HG02840 (cell line): ENCODE measurements around the gene AVP.
"Not testable (repeated sequence)": the region's sequence is repeated elsewhere in the genome, so short reads cannot be mapped to it uniquely, and the experiment has no call there.

Source experiments
- ATAC-seq: cut with Tn5 transposase; IDR thresholded peaks from one replicate; pipeline ENCODE4 v1.9.1; 2021; ENCODE audit warnings: mild to moderate bottlenecking, moderate library complexity, moderate number of reproducible peaks; ENCODE audit not compliant: unreplicated experiment, low FRiP score

Gene AVP

GRCh38 chr20:3064119-3064518, 20.4 kb downstream of the AVP start:
- ATAC-seq, result not testable (repeated sequence)

GRCh38 chr20:3059489-3059888, 25.0 kb downstream of the AVP start:
- no peak for ATAC-seq

- no peak for ATAC-seq
Measured at GRCh38 chr20:3051385-3052019, 33.0 kb downstream of the AVP start.

GRCh38 chr20:3047486-3048419, 36.8 kb downstream of the AVP start:
- no peak for ATAC-seq

DNA sequence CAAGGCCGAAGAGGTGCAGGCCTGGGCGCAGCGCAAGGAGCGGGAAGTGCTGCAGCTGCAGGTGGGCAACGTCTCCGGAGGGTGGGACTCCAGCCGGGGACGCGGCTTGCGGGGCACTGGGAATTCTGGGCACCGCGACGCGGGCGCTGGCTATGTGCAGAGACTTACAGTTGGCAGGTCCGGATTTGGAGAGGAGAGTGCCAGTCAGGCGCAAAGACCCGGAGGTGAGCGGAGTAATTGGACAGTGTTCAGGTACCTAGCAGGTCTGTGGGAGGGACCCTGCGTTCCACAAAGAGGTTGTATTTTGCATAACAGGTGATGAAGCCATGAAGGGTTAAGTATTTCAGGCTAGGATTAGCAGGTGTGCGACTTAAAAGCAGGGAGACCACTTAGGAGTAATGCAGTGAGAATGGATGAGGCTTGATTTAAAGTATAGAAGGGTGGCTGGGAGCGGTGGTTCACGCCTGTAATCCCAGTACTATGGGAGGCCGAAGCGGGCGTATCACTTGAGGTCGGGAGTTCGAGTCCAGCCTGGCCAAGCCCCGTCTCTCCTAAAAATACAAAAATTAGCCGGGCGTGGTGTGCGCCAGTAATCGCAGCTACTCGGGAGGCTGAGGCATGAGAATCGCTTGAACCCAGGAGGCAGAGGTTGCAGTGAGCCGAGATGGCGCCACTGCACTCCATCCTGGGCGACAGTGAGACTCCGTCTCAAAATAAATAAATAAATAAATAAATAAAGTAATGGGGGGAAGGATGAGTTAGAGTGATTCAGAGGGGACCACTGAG, 37.7 kb downstream of the AVP start:
- no peak for ATAC-seq

- ATAC-seq, result peak; percentile 87
Measured at GRCh38 chr20:3045816-3046676, 38.5 kb downstream of the AVP start, which contains the start of gene MRPS26. Gene MRPS26, plus strand, starts transcription at chr20:3046052. Its CDS starts 17 bp downstream, at chr20:3046069.

DNA sequence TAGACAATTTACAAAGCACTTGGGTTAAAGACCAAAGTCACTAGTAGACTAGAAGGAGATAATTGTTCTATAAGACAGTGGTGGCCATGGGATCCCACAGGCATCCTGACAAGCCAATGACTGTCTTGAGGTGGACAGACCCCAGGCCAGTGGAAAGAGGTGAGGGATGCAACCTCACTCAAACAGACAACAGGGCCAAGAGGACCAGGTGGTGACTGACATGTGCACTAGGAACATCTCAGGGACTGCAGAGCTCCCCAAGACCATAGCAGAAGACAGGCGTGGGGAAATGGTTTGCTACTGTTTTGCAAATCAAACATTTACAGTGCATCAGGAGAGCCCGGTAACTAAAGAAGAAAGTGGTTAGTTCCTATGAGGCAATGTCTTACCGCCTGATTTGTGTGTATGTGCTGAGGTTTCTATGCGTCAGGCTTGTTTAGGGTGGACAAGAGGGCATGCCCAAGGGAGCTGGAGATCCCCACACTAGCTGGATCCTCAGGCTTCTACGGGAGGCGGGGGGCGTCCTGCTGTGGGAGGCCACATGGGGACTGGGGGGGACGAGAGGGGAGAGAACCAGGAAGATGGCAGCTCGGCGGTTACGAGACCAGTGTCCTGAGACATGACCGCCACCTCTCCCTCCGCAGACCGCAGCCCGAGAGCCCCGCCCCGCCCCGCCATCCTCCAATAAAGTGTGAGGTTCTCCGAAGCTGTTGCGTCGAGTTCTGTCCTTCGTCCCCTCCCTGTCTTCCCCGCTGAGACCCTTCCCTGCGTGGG, 39.3 kb downstream of the AVP start:
- peak; percentile 45 for ATAC-seq

GRCh38 chr20:3044336-3044965, 40.1 kb downstream of the AVP start:
- no peak for ATAC-seq

DNA sequence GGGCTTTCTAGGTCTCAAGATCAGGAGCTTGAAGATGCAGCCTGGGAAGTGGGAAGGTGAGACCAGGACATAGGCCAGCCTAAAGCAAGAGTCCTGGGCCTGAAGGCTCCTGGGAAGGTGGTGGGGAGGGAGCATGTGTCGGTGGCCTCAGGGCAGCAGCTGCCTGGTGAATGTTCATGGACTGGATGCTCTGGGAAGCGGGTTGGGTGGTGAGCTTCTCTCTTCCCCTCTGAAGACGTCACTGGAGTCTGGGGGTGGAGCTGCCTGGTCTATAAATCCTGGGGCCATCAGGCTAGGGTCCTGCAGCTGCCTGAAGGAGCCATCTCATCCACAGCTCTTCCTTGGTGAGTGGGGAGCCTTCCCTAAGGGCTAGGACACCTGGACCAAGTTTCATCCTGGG, 41.2 kb downstream of the AVP start, which contains the start of gene GNRH2:
TSS of gene GNRH2 (plus strand) at position 301 of the 400 bp plus-strand sequence. CDS start 793 bp downstream, outside the sequence.
- no peak for ATAC-seq

- ATAC-seq, result no peak
Measured at GRCh38 chr20:3042625-3043024, 41.9 kb downstream of the AVP start.

GRCh38 chr20:3041854-3042409, 42.6 kb downstream of the AVP start:
- no peak for ATAC-seq

DNA sequence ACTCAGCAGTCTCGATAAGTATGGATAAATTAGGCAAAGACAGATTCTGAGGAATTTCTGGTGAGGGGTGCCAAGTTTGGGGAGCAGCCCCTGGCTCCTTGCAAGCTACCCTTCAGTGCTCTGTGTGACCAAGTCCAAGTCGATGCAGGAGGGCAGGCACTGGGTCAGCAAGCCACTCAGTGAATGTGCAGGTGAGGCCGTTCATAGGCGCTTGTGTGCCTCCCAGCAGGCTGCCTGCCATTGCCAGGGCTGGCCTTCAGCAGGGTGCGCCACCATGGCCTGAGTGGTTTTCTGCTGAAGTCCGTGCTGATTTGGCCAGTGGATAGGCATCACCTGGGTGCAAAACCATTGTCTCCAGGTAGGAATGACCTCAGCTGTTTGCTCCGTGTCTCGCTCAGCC, 44.4 kb downstream of the AVP start:
- ATAC-seq, result no peak

DNA sequence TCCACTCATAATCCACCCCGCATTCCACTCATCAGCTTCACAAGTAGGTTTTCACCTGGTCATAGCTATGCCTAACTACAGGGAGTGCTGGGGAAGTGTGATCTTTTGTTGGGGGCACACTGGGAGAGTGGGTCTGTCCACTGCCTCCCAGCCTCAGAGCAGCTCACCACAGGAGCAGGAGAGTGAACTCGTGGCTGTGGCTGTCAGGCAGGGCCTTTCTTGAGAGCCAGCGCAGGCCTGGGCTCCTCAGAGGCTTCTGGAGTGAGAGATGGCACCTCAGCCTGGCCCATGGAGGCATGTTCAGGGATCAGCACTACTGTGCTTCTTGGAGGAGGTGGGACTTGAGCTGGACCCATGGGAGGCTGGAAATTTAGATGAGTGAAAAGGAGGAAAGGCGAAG, 45.1 kb downstream of the AVP start:
- no peak for ATAC-seq

DNA sequence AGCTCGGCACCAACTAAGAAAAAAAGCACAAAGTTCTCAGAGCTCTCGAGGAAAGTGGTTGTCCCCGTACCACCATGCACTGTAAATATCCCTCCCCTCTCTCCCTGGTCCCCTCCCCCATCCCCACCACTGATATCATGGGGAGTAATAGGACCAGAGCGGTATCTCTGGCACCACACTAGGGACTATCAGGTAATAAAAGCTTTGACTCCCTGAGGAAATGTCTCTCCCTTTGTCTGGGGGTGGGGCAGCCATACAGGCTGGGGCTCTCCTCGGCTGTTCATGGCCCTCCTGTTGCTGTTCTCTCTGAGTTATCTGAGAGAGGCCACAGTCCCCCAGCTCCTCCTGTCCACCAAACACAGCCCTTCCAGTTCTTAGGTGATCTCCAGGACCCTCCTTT, 46.1 kb downstream of the AVP start:
- no peak for ATAC-seq

- ATAC-seq, result no peak
Measured at GRCh38 chr20:3037654-3038053, 46.9 kb downstream of the AVP start.

GRCh38 chr20:3032624-3033023, 51.9 kb downstream of the AVP start:
- no peak for ATAC-seq
